Keratinocyte (primary cell): ENCODE results near the gene PSMG2. TPM values are rescaled to one million over a fixed set of nuclear protein-coding genes. Genes with fewer than 3 reads are reported as not detected.

ENCODE experiments used
- DNase-seq: peaks from one replicate; pipeline ENCODE4 v3.0.0-alpha.2; 2011; ENCODE audit warnings: low read depth, missing footprints, low spot score
- FAIRE-seq: peaks from 2 replicates; lab custom pipeline; 2011; peaks lifted over from hg19 to GRCh38; lab: Jason Lieb, UNC
- H2AFZ ChIP-seq: 2 replicates; pipeline ENCODE4 v1.6.0; 2012; ENCODE audit warnings: low read length, control low read depth, inconsistent platforms; ENCODE audit not compliant: control insufficient read depth
- H3K27ac ChIP-seq: 2 replicates; pipeline ENCODE4 v1.5.1; 2011; ENCODE audit warnings: low read length; ENCODE audit not compliant: control insufficient read depth, insufficient read depth
- H3K27me3 ChIP-seq: 3 replicates; pipeline ENCODE4 v1.6.0; 2011; ENCODE audit warnings: low read length; ENCODE audit not compliant: control insufficient read depth, insufficient read depth; ENCODE audit errors: extremely low read depth
- H3K36me3 ChIP-seq, 2 experiments: 2 replicates in 1 of 2; 3 replicates in 1 of 2; pipeline ENCODE4 v1.5.1; 2011; ENCODE audit warnings: low read length in 2 of 2, mild to moderate bottlenecking in 1 of 2; ENCODE audit not compliant: control insufficient read depth in 2 of 2, insufficient read depth in 2 of 2; ENCODE audit errors: extremely low read depth in 1 of 2
- H3K4me1 ChIP-seq: 3 replicates; pipeline ENCODE4 v1.5.1; 2011; ENCODE audit warnings: low read length; ENCODE audit not compliant: control insufficient read depth, insufficient read depth; ENCODE audit errors: extremely low read depth
- H3K4me2 ChIP-seq: 3 replicates; pipeline ENCODE4 v1.6.0; 2011; ENCODE audit warnings: low read depth, low read length; ENCODE audit not compliant: control insufficient read depth, insufficient read depth; ENCODE audit errors: extremely low read depth
- H3K4me3 ChIP-seq, 3 experiments: fragments of 200-600 bp in 1 of 3; sonication (generic) in 1 of 3; 2 replicates in 2 of 3; 3 replicates in 1 of 3; pipeline ENCODE4 v1.5.1; 2011 to 2016; ENCODE audit warnings: low read length in 3 of 3, mild to moderate bottlenecking in 3 of 3, control low read depth in 2 of 3, inconsistent platforms in 1 of 3, low read depth in 1 of 3, mixed read lengths in 1 of 3, mixed run types in 1 of 3, moderate library complexity in 1 of 3; ENCODE audit not compliant: control insufficient read depth in 2 of 3, insufficient read depth in 2 of 3; ENCODE audit errors: extremely low read depth in 1 of 3
- H3K79me2 ChIP-seq: 2 replicates; pipeline ENCODE4 v1.6.0; 2012; ENCODE audit warnings: low read length; ENCODE audit not compliant: control insufficient read depth, insufficient read depth
- H3K9ac ChIP-seq: 3 replicates; pipeline ENCODE4 v1.6.0; 2011; ENCODE audit warnings: low read length; ENCODE audit not compliant: control insufficient read depth, insufficient read depth; ENCODE audit errors: extremely low read depth
- H3K9me1 ChIP-seq: 3 replicates; pipeline ENCODE4 v1.6.0; 2011; ENCODE audit warnings: low read length; ENCODE audit not compliant: control insufficient read depth, insufficient read depth; ENCODE audit errors: extremely low read depth
- H3K9me3 ChIP-seq: 2 replicates; pipeline ENCODE4 v1.5.1; 2012; ENCODE audit warnings: low read depth, low read length; ENCODE audit not compliant: control insufficient read depth
- H4K20me1 ChIP-seq: 3 replicates; pipeline ENCODE4 v1.6.0; 2011; ENCODE audit warnings: low read length; ENCODE audit not compliant: control insufficient read depth, insufficient read depth; ENCODE audit errors: extremely low read depth
- EZH2 ChIP-seq: IDR thresholded peaks from one replicate; pipeline ENCODE4 v1.6.1; 2012; ENCODE audit warnings: inconsistent platforms, mild to moderate bottlenecking, low read length, moderate library complexity
- dilution Hi-C: fragments of 300-500 bp; cut with MboI; formaldehyde crosslinking; loops from one replicate; pipeline ENCODE4 v1.7.0; 2020; ENCODE audit warnings: low sequenced_read_pairs; ENCODE audit not compliant: extremely low pct_ligation_motif_present
- polyA plus RNA-seq, 5 experiments: library from polyadenylated mRNA; depleted of rRNA in 3 of 5; stranded (reverse) in 3 of 5; stranded (forward) in 1 of 5; unstranded in 1 of 5; fragments of >200 nt; gene quantifications; 1 replicate in 1 of 5; 2 replicates in 3 of 5; 3 replicates in 1 of 5; pipeline versions ENCODE4 v1.2.1 to v1.2.3, GENCODE V29; 2011 to 2012; ENCODE audit warnings: missing spikeins in 2 of 5, low read depth in 1 of 5, low replicate concordance in 1 of 5
- TF ChIP-seq, protein P1 (sequence below), 3 experiments: IDR thresholded peaks in 1 of 3; conservative IDR thresholded peaks in 1 of 3; optimal IDR thresholded peaks in 1 of 3; 2 replicates in 2 of 3; 3 replicates in 1 of 3; pipeline versions ENCODE3 to v1.5.1; 2011; ENCODE audit warnings: low read length in 3 of 3, mild to moderate bottlenecking in 3 of 3, moderate library complexity in 2 of 3, control low read depth in 1 of 3, inconsistent platforms in 1 of 3; ENCODE audit not compliant: insufficient read depth in 2 of 3; ENCODE audit errors: extremely low read depth in 1 of 3

Gene PSMG2
- polyA plus RNA-seq, 1 donor (not counting 4 experiments of a cell fraction or from before 2014, with no cell fraction given), result 69.3 TPM

DNA sequence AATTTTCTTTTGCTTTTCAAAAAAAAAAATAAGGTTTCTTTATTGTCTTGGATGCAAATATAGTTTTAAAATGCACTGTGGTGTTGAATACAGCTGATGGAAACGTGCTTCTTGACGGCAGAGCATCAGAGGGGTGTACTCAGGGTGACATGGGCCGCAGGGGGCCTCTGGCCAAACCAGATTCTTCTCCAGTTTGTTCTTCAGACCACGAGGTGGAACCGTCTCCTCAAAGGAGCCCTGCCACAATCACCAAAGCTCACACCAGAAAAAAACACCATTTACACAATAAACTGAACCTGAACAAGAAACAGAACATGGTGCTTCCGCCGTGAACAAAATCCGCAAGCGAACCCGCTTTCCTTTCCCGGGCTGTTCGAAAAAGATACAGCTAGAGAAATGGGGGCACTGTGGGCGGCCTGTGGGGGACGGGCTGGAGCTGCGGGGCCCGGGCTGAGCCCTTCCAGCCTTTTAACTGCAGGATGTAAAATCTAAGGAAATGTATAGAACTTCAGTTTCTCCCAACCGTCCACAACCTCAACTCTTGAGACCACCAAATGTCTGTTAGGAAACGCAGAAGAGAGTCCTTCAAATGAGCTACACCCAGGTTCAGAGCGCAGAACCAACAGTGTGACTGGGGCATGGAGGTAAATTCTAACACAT, 34.5 kb downstream of the PSMG2 start:
- H3K36me3 ChIP-seq, result no peaks in the 10 kb centered on the region
- no peaks in the 10 kb centered on the region for H3K27me3 ChIP-seq
- H3K27ac ChIP-seq, result no peak overlapping the region
- TF ChIP-seq, protein P1, sequence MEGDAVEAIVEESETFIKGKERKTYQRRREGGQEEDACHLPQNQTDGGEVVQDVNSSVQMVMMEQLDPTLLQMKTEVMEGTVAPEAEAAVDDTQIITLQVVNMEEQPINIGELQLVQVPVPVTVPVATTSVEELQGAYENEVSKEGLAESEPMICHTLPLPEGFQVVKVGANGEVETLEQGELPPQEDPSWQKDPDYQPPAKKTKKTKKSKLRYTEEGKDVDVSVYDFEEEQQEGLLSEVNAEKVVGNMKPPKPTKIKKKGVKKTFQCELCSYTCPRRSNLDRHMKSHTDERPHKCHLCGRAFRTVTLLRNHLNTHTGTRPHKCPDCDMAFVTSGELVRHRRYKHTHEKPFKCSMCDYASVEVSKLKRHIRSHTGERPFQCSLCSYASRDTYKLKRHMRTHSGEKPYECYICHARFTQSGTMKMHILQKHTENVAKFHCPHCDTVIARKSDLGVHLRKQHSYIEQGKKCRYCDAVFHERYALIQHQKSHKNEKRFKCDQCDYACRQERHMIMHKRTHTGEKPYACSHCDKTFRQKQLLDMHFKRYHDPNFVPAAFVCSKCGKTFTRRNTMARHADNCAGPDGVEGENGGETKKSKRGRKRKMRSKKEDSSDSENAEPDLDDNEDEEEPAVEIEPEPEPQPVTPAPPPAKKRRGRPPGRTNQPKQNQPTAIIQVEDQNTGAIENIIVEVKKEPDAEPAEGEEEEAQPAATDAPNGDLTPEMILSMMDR (optimal IDR thresholded peaks at IDR 0.05 in 1 of 3, IDR thresholded peaks at IDR 0.05 in 1 of 3, conservative IDR thresholded peaks at IDR 0.05 in 1 of 3; ENCODE audit: extremely low read depth in 1 of 3, insufficient read depth in 2 of 3, low read length in 3 of 3), result no peak
- TF ChIP-seq EZH2, result no peak
- H3K9me1 ChIP-seq, result no peaks in the 10 kb centered on the region
- no peak overlapping the region for H2AFZ ChIP-seq
- dilution Hi-C loops, result loop anchor here (25.0 kb wide), 1 partner anchor 175 kb away; no protein-coding TSS in a partner anchor
- no peaks in the 10 kb centered on the region for H3K9me3 ChIP-seq
- FAIRE-seq (no peak), DNase-seq (no peak)
- H3K79me2 ChIP-seq, result no peaks in the 10 kb centered on the region
- H4K20me1 ChIP-seq, result no peaks in the 10 kb centered on the region
- peaks cover 16% of the 10 kb centered on the region for H3K4me1 ChIP-seq
- H3K9ac ChIP-seq, result no peak overlapping the region
- no peak overlapping the region for H3K4me3 ChIP-seq
- H3K4me2 ChIP-seq, result no peak overlapping the region

DNA sequence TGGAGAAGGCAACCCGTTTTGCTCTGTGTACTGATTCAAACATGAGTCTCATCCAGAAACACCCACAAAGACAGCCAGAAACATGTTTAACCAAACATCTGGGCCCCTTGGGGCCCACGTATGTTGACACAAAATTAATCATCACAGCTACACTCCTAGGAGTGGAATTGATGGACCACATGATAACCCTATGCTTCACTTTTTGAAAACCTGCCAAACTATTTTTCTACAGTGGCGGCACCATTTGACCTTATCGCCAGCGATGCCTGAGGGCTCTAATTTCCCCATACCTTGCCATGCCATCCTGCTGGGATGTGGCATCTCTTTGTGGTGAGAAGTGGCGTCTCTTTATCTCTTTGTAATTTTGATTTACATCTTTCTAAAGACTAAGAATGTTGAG, 38.5 kb downstream of the PSMG2 start:
- H3K9me3 ChIP-seq, result no peaks in the 10 kb centered on the region
- H3K4me2 ChIP-seq, result peak overlapping the region; percentile 69
- no peaks in the 10 kb centered on the region for H4K20me1 ChIP-seq
- no peaks in the 10 kb centered on the region for H3K36me3 ChIP-seq
- H3K4me3 ChIP-seq, result no peak overlapping the region
- H3K27ac ChIP-seq, result peak overlapping the region; percentile 86
- DNase-seq, result peak; percentile 97
- peak; percentile 96 for FAIRE-seq
- H3K9me1 ChIP-seq, result no peaks in the 10 kb centered on the region
- H3K4me1 ChIP-seq, result peaks cover 32% of the 10 kb centered on the region
- no peaks in the 10 kb centered on the region for H3K27me3 ChIP-seq
- H3K79me2 ChIP-seq, result no peaks in the 10 kb centered on the region
- H2AFZ ChIP-seq, result peak overlapping the region; percentile 79
- peak overlapping the region; percentile 54 for H3K9ac ChIP-seq
- TF ChIP-seq, protein P1 (optimal IDR thresholded peaks at IDR 0.05 in 1 of 3, IDR thresholded peaks at IDR 0.05 in 1 of 3, conservative IDR thresholded peaks at IDR 0.05 in 1 of 3; ENCODE audit: extremely low read depth in 1 of 3, insufficient read depth in 2 of 3, low read length in 3 of 3), result no peak
- TF ChIP-seq EZH2, result no peak
- dilution Hi-C loops, result loop anchor here (25.0 kb wide), 1 partner anchor 171 kb away; no protein-coding TSS in a partner anchor
